Gastroesophageal sphincter (tissue), 4 donors: Measurements from ENCODE around the gene DNAAF8. TPM values are rescaled to one million over a fixed set of nuclear protein-coding genes. Genes with fewer than 3 reads are reported as not detected.
A peak's percentile ranks its signal among the peaks of the same experiment; 100 is the strongest.

ENCODE experiments used
- ATAC-seq: fragments of 150-250 bp; one replicate; pipeline ENCODE4 v1.9.1; 2016; ENCODE audit warnings: mild to moderate bottlenecking, moderate library complexity
- H3K27ac ChIP-seq, 4 donors: fragments of 200-600 bp; sonication (generic) in 3 of 4; 1 replicate in 3 of 4; 2 replicates in 1 of 4; pipeline ENCODE4 v1.5.1; 2016 to 2019
- H3K27me3 ChIP-seq: fragments of 200-600 bp; sonication (generic); one replicate; pipeline ENCODE4 v1.5.1; 2019
- H3K36me3 ChIP-seq, 2 donors: fragments of 200-600 bp; sonication (generic); one replicate each; pipeline ENCODE4 v1.5.1; 2019; ENCODE audit warnings: control low read depth in 1 of 2
- H3K4me1 ChIP-seq, 3 donors: fragments of 200-600 bp; sonication (generic); 1 replicate in 2 of 3; 2 replicates in 1 of 3; pipeline ENCODE4 v1.5.1; 2016 to 2019; ENCODE audit warnings: control low read depth in 2 of 3
- H3K4me3 ChIP-seq, 2 donors: fragments of 200-600 bp; sonication (generic); one replicate each; pipeline ENCODE4 v1.5.1; 2019; ENCODE audit warnings: mild to moderate bottlenecking in 1 of 2, moderate library complexity in 1 of 2
- H3K9me3 ChIP-seq, 3 donors: fragments of 200-600 bp; sonication (generic); one replicate each; pipeline ENCODE4 v1.5.1; 2017 to 2019; ENCODE audit warnings: control low read depth in 2 of 3
- EP300 ChIP-seq: sonication (generic); formaldehyde crosslinking; IDR thresholded peaks from one replicate; pipeline ENCODE4 v1.6.1; 2017; ENCODE audit warnings: antibody characterized with exemption, mild to moderate bottlenecking
- POLR2A ChIP-seq, 2 donors: fragments of 450-650 bp; IDR thresholded peaks; one replicate each; pipeline ENCODE4 v1.6.1; 2017; ENCODE audit warnings: antibody characterized with exemption in 2 of 2, mild to moderate bottlenecking in 2 of 2, moderate library complexity in 1 of 2
- POLR2AphosphoS5 ChIP-seq: sonication (generic); formaldehyde crosslinking; IDR thresholded peaks from one replicate; pipeline ENCODE4 v1.6.1; 2017; ENCODE audit warnings: antibody characterized with exemption
- WGBS, 2 donors: methylation state at CpG; one replicate each; pipeline ENCODE4 v1.1.5; 2018; ENCODE audit warnings: low coverage in 1 of 2; 5-methylcytosine and 5-hydroxymethylcytosine counted together
- total RNA-seq, 4 donors: library from RNA; depleted of rRNA; stranded (reverse); fragments of >200 nt; gene quantifications; one replicate each; pipeline ENCODE4 v1.1.0, GENCODE V29; 2016
- TF ChIP-seq, protein P1 (sequence below), 4 experiments: fragments of 200-600 bp in 2 of 4; fragments of 450-650 bp in 2 of 4; sonication (generic) in 1 of 4; IDR thresholded peaks; one replicate each; pipeline ENCODE4 v1.5.1; 2017 to 2019; ENCODE audit warnings: antibody characterized with exemption in 4 of 4, mild to moderate bottlenecking in 2 of 4, moderate library complexity in 2 of 4

DNAAF8 gene
- total RNA-seq, 4 donors from 2014 or later: 0.54 to 0.89 (median 0.65) TPM

DNA sequence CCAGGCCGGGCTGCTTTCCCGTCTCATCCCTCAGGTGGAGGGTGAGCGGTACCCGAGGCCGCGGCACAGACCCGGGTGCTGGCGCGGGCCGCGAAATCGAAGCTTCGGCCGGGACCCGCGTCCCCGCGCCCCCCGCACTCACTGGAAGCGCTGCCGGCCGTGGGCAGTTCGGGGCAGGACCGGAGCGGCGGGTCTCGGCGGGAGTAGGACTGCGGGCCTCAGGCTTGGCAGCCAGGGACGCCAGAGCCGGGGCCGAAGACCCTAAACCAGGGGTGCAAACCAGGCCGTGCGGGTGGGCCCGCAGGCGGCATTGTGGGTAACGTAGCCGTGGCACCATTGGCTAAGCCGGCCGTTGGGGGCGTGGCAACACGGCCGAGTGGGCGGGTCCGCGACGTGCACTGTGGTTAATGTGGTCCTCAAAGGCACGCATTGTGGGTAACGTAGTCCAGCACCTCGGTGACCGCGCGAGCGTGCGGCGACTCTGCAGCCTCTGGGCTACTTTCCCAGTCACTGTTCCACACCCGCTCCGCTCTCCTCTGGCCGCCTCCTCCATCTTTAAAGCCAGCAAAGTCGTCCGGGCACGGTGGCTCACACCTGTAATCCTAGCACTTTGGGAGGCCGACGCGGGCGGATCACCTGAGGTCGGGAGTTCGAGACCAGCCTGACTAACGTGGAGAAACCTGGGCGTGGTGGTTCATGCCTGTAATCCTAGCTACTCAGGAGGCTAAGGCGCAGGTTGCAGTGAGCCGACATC, 32.7 kb downstream of the DNAAF8 start, which contains the start of gene ZNF500:
TSS of gene ZNF500 (minus strand) at position 288 of the 754 bp plus-strand sequence. CDS start 1,184 bp downstream, outside the sequence.
- no peaks in the 10 kb centered on the region for H3K27me3 ChIP-seq
- 29% methylated on average over 2 of the region's 72 CpGs; no CpG with 5 or more reads in 1 of the 2 donors for WGBS, 2 donors
- peak within 1 kb of the TSS; percentile 74 to 95 (median 90) for H3K27ac ChIP-seq
- H3K4me3 ChIP-seq: peak within 1 kb of the TSS; percentile 75 to 85
- H3K4me1 ChIP-seq: peaks cover 0 to 60% (median 21%) of the 10 kb centered on the region in 3 donors
- TF ChIP-seq EP300 (no peak), POLR2A (IDR thresholded peaks at IDR 0.05) (peak; percentile 39 to 46), POLR2AphosphoS5 (peak; percentile 61)
- TF ChIP-seq, protein P1, sequence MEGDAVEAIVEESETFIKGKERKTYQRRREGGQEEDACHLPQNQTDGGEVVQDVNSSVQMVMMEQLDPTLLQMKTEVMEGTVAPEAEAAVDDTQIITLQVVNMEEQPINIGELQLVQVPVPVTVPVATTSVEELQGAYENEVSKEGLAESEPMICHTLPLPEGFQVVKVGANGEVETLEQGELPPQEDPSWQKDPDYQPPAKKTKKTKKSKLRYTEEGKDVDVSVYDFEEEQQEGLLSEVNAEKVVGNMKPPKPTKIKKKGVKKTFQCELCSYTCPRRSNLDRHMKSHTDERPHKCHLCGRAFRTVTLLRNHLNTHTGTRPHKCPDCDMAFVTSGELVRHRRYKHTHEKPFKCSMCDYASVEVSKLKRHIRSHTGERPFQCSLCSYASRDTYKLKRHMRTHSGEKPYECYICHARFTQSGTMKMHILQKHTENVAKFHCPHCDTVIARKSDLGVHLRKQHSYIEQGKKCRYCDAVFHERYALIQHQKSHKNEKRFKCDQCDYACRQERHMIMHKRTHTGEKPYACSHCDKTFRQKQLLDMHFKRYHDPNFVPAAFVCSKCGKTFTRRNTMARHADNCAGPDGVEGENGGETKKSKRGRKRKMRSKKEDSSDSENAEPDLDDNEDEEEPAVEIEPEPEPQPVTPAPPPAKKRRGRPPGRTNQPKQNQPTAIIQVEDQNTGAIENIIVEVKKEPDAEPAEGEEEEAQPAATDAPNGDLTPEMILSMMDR (IDR thresholded peaks at IDR 0.05): peak in 1 of 4 experiments; percentile 15
- peak; percentile 95 for ATAC-seq
- peaks cover 0 to 37% of the 10 kb centered on the region in 2 donors for H3K36me3 ChIP-seq
- H3K9me3 ChIP-seq: no peaks in the 10 kb centered on the region

DNA sequence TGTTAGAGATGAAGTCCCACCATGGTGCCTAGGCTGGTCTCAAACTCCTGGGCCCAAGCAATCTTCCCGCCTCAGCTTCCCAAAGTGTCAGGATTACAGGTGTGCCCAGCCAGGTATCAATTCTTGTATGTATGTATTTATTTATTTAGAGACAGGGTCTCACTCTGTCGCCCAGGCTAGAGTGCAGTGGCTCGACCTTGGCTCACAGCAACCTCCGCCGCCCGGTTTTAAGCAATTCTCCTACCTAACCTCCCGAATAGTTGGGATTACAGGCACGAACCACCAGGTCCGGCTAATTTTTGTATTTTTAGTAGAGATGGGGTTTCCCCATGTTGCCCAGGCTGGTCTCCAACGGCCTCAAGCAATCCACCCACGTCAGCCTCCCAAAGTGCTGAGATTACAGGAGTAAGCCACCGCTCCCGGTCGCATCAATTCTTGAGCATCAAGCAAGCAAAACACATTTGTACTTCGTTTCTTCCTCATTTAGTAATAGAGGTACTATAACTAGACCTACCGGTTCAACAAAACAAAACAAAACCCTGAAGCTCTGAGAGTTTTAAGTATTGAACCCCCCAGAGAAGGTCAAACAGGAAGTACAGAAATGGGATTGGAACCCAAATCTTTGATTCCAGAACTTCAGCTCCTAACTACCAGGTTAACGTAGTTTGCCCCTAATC, 33.7 kb downstream of the DNAAF8 start:
- no peak for ATAC-seq
- TF ChIP-seq POLR2AphosphoS5 (no peak), EP300 (no peak), POLR2A (IDR thresholded peaks at IDR 0.05) (no peak)
- TF ChIP-seq, protein P1 (IDR thresholded peaks at IDR 0.05): no peak
- Histone ChIP-seq H3K4me1 (peaks cover 0 to 52% (median 21%) of the 10 kb centered on the region in 3 donors), H3K27me3 (no peaks in the 10 kb centered on the region), H3K27ac (peak overlapping the region; percentile 74 to 95 (median 90)), H3K36me3 (peaks cover 0 to 27% of the 10 kb centered on the region in 2 donors), H3K4me3 (peak overlapping the region; percentile 37 to 85), H3K9me3 (no peaks in the 10 kb centered on the region)
- 47 to 76% methylated on average over 9 to 17 of the region's 17 CpGs for WGBS, 2 donors

DNA sequence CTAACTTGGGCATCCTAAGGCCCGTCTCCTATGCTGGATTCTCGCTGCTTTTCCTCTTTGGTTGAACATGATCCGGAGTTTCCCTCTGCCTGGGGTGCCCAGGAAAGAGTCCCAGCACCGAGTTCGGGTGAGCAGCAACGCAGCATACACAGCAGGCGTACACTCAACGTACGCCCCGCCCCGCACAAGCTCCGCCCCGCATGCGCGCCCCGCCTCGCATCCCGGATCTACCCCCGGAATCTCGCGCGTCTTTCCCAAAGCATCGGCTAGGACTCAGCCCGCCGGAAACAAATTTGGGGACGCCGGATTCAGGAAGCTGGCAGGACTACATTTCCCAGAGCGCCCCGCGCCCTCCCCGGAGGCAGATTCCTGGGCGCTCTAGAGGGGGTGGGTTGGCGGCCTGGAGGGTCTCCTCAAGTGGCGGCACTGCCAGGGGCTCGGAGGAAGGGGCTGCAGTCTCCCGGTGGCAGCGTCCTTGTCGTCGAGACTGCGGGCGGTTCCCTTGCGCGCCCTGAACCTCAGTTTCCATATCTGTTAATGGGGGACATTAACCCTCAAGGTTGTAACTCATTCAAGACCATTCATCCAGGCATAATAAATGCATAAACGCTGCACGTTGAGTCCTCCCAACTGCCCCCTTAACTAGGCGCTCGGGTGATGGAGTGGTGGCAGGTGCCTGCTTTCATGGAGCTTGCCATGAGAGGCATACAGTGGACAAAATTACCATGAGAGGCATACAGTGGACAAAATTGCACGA, 34.4 kb downstream of the DNAAF8 start:
- peak; percentile 95 for ATAC-seq
- TF ChIP-seq POLR2AphosphoS5 (peak; percentile 72), POLR2A (IDR thresholded peaks at IDR 0.05) (peak; percentile 66 to 81), EP300 (no peak)
- peak overlapping the region; percentile 74 to 95 (median 90) for H3K27ac ChIP-seq
- H3K4me3 ChIP-seq: peak overlapping the region; percentile 40 to 85
- no peaks in the 10 kb centered on the region for H3K27me3 ChIP-seq
- no peaks in the 10 kb centered on the region for H3K9me3 ChIP-seq
- 11 to 100% methylated on average over 1 to 8 of the region's 48 CpGs for WGBS, 2 donors
- H3K36me3 ChIP-seq: peaks cover 0 to 20% of the 10 kb centered on the region in 2 donors
- H3K4me1 ChIP-seq: peaks cover 0 to 45% (median 21%) of the 10 kb centered on the region in 3 donors

DNA sequence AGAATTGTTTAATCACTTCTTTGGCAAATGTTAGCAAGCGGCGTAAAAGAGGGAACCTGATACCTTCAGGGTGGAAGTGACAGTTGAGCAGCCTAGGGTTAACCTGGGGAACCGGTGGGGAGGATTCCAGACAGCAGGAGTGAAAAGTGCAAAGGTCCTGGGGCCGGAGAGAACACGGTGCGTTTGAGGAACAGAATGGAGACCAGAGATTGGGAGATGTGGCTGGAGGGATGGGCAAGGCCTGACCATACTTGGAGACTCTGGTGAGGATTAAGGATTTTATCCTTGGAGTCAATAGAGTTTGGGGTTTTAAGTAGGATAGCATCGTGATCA, 34.9 kb downstream of the DNAAF8 start:
- Histone ChIP-seq H3K27me3 (no peaks in the 10 kb centered on the region), H3K4me1 (peaks cover 0 to 42% (median 21%) of the 10 kb centered on the region in 3 donors), H3K36me3 (peaks cover 0 to 14% of the 10 kb centered on the region in 2 donors), H3K4me3 (peak overlapping the region in 1 of 2 donors; percentile 85), H3K27ac (peak overlapping the region in 3 of 4 donors; percentile 89 to 95 (median 90)), H3K9me3 (no peaks in the 10 kb centered on the region)
- TF ChIP-seq POLR2AphosphoS5: no peak
- no peak for TF ChIP-seq EP300
- TF ChIP-seq, protein P1 (IDR thresholded peaks at IDR 0.05): no peak
- TF ChIP-seq POLR2A (IDR thresholded peaks at IDR 0.05): no peak
- ATAC-seq: no peak
- 52 to 58% methylated on average over 6 to 7 of the region's 7 CpGs for WGBS, 2 donors

DNA sequence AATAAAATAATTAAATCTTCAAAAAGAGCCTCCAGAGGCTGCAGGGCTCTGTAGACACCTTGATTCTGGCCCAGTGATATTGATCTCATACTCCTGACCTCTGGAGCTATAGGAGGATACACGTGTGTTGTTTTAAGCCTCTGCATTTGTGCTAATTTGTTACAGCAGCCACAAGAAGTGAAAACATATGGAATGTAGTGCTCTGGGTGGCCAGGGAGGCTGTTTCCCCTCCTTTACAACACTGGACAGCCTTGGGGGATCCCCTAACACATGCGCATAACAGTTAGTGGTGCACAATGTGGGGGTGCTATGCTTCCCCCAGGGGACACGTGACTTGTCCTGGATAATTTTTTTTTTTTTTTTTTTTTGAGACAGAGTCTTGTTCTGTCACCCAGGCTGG, 37.3 kb downstream of the DNAAF8 start:
- Histone ChIP-seq H3K4me1 (peaks cover 0 to 21% (median 6%) of the 10 kb centered on the region in 3 donors), H3K4me3 (no peak overlapping the region), H3K27me3 (no peaks in the 10 kb centered on the region), H3K36me3 (no peaks in the 10 kb centered on the region), H3K9me3 (no peaks in the 10 kb centered on the region), H3K27ac (no peak overlapping the region)
- WGBS, 2 donors: 60 to 62% methylated on average over 3 of the region's 3 CpGs
- TF ChIP-seq POLR2A (IDR thresholded peaks at IDR 0.05) (no peak), EP300 (no peak), POLR2AphosphoS5 (no peak)
- TF ChIP-seq, protein P1 (IDR thresholded peaks at IDR 0.05): no peak
- no peak for ATAC-seq
